ENCODE measurements around the gene GRID1. TPM values are rescaled to one million over a fixed set of nuclear protein-coding genes. Genes with fewer than 3 reads are reported as not detected.

The GRID1 gene
- total RNA-seq, 2 donors from 2014 or later: not detected

GRCh38 chr10:86059892-86060291 is 306.7 kb downstream of the GRID1 start:
- no peaks in the 10 kb centered on the region for H3K4me1 Mint-ChIP-seq (ENCODE audit: low read depth in 2 of 2)

DNA sequence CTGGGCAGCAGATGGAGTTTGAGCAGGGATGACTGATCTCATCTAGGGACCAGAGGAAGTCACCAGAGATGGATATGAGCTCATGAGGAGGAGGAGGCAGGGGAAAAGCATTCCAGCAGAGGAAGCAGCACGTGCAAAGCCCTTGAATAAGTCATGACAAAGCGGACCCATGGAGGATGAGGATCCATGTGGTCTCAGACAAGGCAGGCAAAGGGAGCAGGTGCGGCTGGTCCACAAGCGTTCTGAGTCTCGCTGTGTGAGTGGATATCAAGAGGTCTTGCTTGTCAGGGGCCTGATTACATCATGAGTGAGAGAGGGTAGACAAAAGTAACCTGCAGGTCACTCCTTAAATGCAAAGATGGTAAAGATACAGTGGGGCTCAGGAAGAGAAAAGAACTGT is 307.6 kb downstream of the GRID1 start:
- ATAC-seq: no peak
- no peaks in the 10 kb centered on the region for H3K9me3 Mint-ChIP-seq
- H3K4me3 Mint-ChIP-seq: no peak overlapping the region
- no peak overlapping the region for H3K27ac Mint-ChIP-seq
- H3K27me3 Mint-ChIP-seq: peaks cover 0 to 6% of the 10 kb centered on the region in 2 donors
- no peaks in the 10 kb centered on the region for H3K4me1 Mint-ChIP-seq (ENCODE audit: low read depth in 2 of 2)
- no peak for DNase-seq (ENCODE audit: low spot score)
- H3K36me3 Mint-ChIP-seq: no peaks in the 10 kb centered on the region

More at GRCh38 chr10:86059892-86060291, 306.7 kb downstream of the GRID1 start:
- DNase-seq (ENCODE audit: low spot score) (no peak), ATAC-seq (no peak)
- H3K27ac Mint-ChIP-seq: no peak overlapping the region
- no peaks in the 10 kb centered on the region for H3K36me3 Mint-ChIP-seq
- no peak overlapping the region for H3K4me3 Mint-ChIP-seq
- H3K9me3 Mint-ChIP-seq: no peaks in the 10 kb centered on the region
- peaks cover 0 to 5% of the 10 kb centered on the region in 2 donors for H3K27me3 Mint-ChIP-seq

- Mint-ChIP-seq H3K4me3 (no peak overlapping the region), H3K36me3 (no peaks in the 10 kb centered on the region), H3K9me3 (no peaks in the 10 kb centered on the region), H3K27ac (no peak overlapping the region), H3K27me3 (peaks cover 0 to 6% of the 10 kb centered on the region in 2 donors), H3K4me1 (ENCODE audit: low read depth in 2 of 2) (no peaks in the 10 kb centered on the region)
- ATAC-seq (no peak), DNase-seq (ENCODE audit: low spot score) (no peak)
Observed at GRCh38 chr10:86057708-86058107, 308.9 kb downstream of the GRID1 start.

GRCh38 chr10:86056672-86057071 is 309.9 kb downstream of the GRID1 start:
- Mint-ChIP-seq H3K27me3 (peaks cover 0 to 6% of the 10 kb centered on the region in 2 donors), H3K4me1 (ENCODE audit: low read depth in 2 of 2) (no peaks in the 10 kb centered on the region), H3K4me3 (no peak overlapping the region), H3K9me3 (no peaks in the 10 kb centered on the region), H3K36me3 (no peaks in the 10 kb centered on the region), H3K27ac (no peak overlapping the region)
- DNase-seq (ENCODE audit: low spot score) (no peak), ATAC-seq (no peak)

DNA sequence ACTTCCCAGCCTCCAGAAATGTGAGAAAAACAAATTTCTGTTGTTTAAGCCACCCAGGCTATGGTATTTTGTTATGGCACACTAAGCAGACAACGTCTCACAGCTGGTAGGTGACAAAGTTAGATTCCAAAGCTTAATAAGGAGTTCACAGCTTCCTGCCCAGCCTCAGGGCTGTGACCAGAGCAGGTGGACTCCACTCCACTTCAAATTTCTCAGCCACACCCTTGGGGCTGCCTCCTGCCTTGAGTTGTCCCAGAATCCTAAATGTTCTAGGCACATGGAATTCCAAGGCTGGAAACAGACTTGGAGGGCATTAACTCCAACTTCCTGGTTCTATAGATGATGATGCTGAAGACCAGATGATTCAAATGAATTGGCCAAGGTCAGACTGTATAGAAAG is 310.7 kb downstream of the GRID1 start:
- Mint-ChIP-seq H3K4me1 (ENCODE audit: low read depth in 2 of 2) (no peaks in the 10 kb centered on the region), H3K27ac (no peak overlapping the region), H3K4me3 (no peak overlapping the region), H3K36me3 (no peaks in the 10 kb centered on the region), H3K9me3 (no peaks in the 10 kb centered on the region), H3K27me3 (peaks cover 0 to 6% of the 10 kb centered on the region in 2 donors)
- no peak for ATAC-seq
- no peak for DNase-seq (ENCODE audit: low spot score)

GRCh38 chr10:86053675-86054074 is 312.9 kb downstream of the GRID1 start:
- Mint-ChIP-seq H3K27ac (no peak overlapping the region), H3K36me3 (no peaks in the 10 kb centered on the region), H3K4me1 (ENCODE audit: low read depth in 2 of 2) (no peaks in the 10 kb centered on the region), H3K9me3 (no peaks in the 10 kb centered on the region), H3K4me3 (no peak overlapping the region), H3K27me3 (peaks cover 0 to 13% of the 10 kb centered on the region in 2 donors)
- DNase-seq (ENCODE audit: low spot score) (no peak), ATAC-seq (no peak)

- Mint-ChIP-seq H3K4me3 (no peak overlapping the region), H3K4me1 (ENCODE audit: low read depth in 2 of 2) (no peaks in the 10 kb centered on the region), H3K27me3 (peaks cover 2 to 13% of the 10 kb centered on the region in 2 donors), H3K27ac (no peak overlapping the region), H3K36me3 (no peaks in the 10 kb centered on the region), H3K9me3 (no peaks in the 10 kb centered on the region)
- DNase-seq (ENCODE audit: low spot score): no peak
- no peak for ATAC-seq
Observed at GRCh38 chr10:86051586-86051985, 315.0 kb downstream of the GRID1 start.

GRCh38 chr10:86049442-86049841 is 317.2 kb downstream of the GRID1 start:
- DNase-seq (ENCODE audit: low spot score) (no peak), ATAC-seq (no peak)
- Mint-ChIP-seq H3K4me1 (ENCODE audit: low read depth in 2 of 2) (no peaks in the 10 kb centered on the region), H3K27me3 (peaks cover 8 to 15% of the 10 kb centered on the region in 2 donors), H3K36me3 (no peaks in the 10 kb centered on the region), H3K9me3 (no peaks in the 10 kb centered on the region), H3K4me3 (no peak overlapping the region), H3K27ac (no peak overlapping the region)

- Mint-ChIP-seq H3K4me1 (ENCODE audit: low read depth in 2 of 2) (no peaks in the 10 kb centered on the region), H3K36me3 (no peaks in the 10 kb centered on the region), H3K27ac (no peak overlapping the region), H3K9me3 (no peaks in the 10 kb centered on the region), H3K4me3 (no peak overlapping the region), H3K27me3 (peaks cover 8 to 15% of the 10 kb centered on the region in 2 donors)
- DNase-seq (ENCODE audit: low spot score): no peak
- ATAC-seq: no peak
Observed at GRCh38 chr10:86048973-86049372, 317.6 kb downstream of the GRID1 start.

GRCh38 chr10:86048571-86048970 is 318.0 kb downstream of the GRID1 start:
- Mint-ChIP-seq H3K27ac (no peak overlapping the region), H3K36me3 (no peaks in the 10 kb centered on the region), H3K4me1 (ENCODE audit: low read depth in 2 of 2) (no peaks in the 10 kb centered on the region), H3K4me3 (no peak overlapping the region), H3K27me3 (peaks cover 8 to 15% of the 10 kb centered on the region in 2 donors), H3K9me3 (no peaks in the 10 kb centered on the region)
- ATAC-seq (no peak), DNase-seq (ENCODE audit: low spot score) (no peak)

GRCh38 chr10:86047588-86047987 is 319.0 kb downstream of the GRID1 start:
- H3K36me3 Mint-ChIP-seq: no peaks in the 10 kb centered on the region
- H3K4me1 Mint-ChIP-seq (ENCODE audit: low read depth in 2 of 2): no peaks in the 10 kb centered on the region
- no peak overlapping the region for H3K4me3 Mint-ChIP-seq
- H3K9me3 Mint-ChIP-seq: no peaks in the 10 kb centered on the region
- peaks cover 8 to 15% of the 10 kb centered on the region in 2 donors for H3K27me3 Mint-ChIP-seq
- DNase-seq (ENCODE audit: low spot score) (no peak), ATAC-seq (peak in 1 of 2 donors; percentile 67)
- H3K27ac Mint-ChIP-seq: no peak overlapping the region

- no peak overlapping the region for H3K27ac Mint-ChIP-seq
- ATAC-seq (peak in 1 of 2 donors; percentile 11), DNase-seq (ENCODE audit: low spot score) (no peak)
- H3K36me3 Mint-ChIP-seq: no peaks in the 10 kb centered on the region
- no peak overlapping the region for H3K4me3 Mint-ChIP-seq
- peaks cover 8 to 15% of the 10 kb centered on the region in 2 donors for H3K27me3 Mint-ChIP-seq
- no peaks in the 10 kb centered on the region for H3K4me1 Mint-ChIP-seq (ENCODE audit: low read depth in 2 of 2)
- no peaks in the 10 kb centered on the region for H3K9me3 Mint-ChIP-seq
Observed at GRCh38 chr10:86046845-86047460, 319.6 kb downstream of the GRID1 start.

GRCh38 chr10:86045896-86046295 is 320.7 kb downstream of the GRID1 start:
- Mint-ChIP-seq H3K9me3 (no peaks in the 10 kb centered on the region), H3K4me3 (no peak overlapping the region), H3K36me3 (no peaks in the 10 kb centered on the region), H3K4me1 (ENCODE audit: low read depth in 2 of 2) (no peaks in the 10 kb centered on the region), H3K27me3 (peaks cover 10 to 15% of the 10 kb centered on the region in 2 donors), H3K27ac (no peak overlapping the region)
- no peak for DNase-seq (ENCODE audit: low spot score)
- no peak for ATAC-seq

DNA sequence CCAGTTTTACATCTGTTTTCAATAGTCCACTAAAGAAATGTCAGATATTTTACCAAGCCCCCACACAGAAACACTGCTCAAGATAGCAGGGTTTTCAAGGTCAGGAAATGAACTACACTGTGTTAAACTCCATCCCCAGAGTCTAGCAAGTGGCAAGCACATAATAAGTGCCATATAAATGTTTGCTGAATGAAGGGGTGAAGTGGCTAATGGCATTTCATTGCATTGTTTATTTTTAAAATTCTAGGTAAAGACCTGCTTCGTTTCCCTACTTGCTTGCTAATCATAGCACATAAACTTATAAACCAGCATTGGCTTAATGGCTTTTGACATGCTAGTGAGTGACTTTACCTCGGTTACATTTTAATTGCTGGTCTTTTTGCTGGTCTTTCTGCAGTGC is 322.6 kb downstream of the GRID1 start:
- no peaks in the 10 kb centered on the region for H3K36me3 Mint-ChIP-seq
- peaks cover 9 to 12% of the 10 kb centered on the region in 2 donors for H3K27me3 Mint-ChIP-seq
- no peak for DNase-seq (ENCODE audit: low spot score)
- no peak overlapping the region for H3K27ac Mint-ChIP-seq
- no peak for ATAC-seq
- no peak overlapping the region for H3K4me3 Mint-ChIP-seq
- H3K4me1 Mint-ChIP-seq (ENCODE audit: low read depth in 2 of 2): no peaks in the 10 kb centered on the region
- no peaks in the 10 kb centered on the region for H3K9me3 Mint-ChIP-seq

DNA sequence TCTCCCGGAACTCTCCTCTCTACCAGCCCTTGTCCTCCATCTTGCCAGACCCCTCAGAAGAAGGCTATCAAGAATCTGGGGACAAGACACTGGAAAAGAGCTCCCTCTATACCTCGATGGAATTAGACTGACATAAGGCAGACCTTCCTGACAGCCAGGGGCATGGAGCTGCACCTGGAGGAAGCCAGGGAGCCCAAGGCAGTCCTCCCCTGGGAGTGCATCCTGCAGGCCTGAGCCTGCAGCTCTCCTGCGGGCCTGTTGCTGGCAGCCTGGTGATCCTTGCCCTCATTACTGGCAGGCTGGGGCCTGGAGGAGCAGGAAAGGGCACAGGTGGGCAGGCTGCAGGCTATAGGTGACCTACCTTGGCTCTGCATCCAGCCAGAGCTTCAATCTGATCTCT is 323.4 kb downstream of the GRID1 start:
- DNase-seq (ENCODE audit: low spot score) (no peak), ATAC-seq (no peak)
- Mint-ChIP-seq H3K4me3 (no peak overlapping the region), H3K27me3 (peaks cover 9 to 15% of the 10 kb centered on the region in 2 donors), H3K36me3 (no peaks in the 10 kb centered on the region), H3K4me1 (ENCODE audit: low read depth in 2 of 2) (no peaks in the 10 kb centered on the region), H3K27ac (no peak overlapping the region), H3K9me3 (no peaks in the 10 kb centered on the region)
